Measurements from ENCODE around the gene CDC6.

Gene CDC6

GRCh38 chr17:40322358-40323315, 35.0 kb downstream of the CDC6 start:
- Mint-ChIP-seq H3K4me3 (peak overlapping the region; percentile 90), H3K36me3 (peaks cover 88% of the 10 kb centered on the region), H3K9me3 (no peaks in the 10 kb centered on the region), H3K27ac (peak overlapping the region; percentile 100), H3K4me1 (peaks cover 92% of the 10 kb centered on the region)
- ATAC-seq (peak; percentile 64), DNase-seq (ENCODE audit: low spot score in 2 of 2) (peak; percentile 78 to 97)

GRCh38 chr17:40323391-40324381, 36.0 kb downstream of the CDC6 start:
- no peaks in the 10 kb centered on the region for H3K9me3 Mint-ChIP-seq
- H3K4me3 Mint-ChIP-seq = peak overlapping the region; percentile 90
- peaks cover 95% of the 10 kb centered on the region for H3K4me1 Mint-ChIP-seq
- DNase-seq (ENCODE audit: low spot score in 2 of 2) (peak in 1 of 2 donors; percentile 84), ATAC-seq (peak; percentile 25)
- H3K36me3 Mint-ChIP-seq = peaks cover 89% of the 10 kb centered on the region
- peak overlapping the region; percentile 100 for H3K27ac Mint-ChIP-seq

- H3K9me3 Mint-ChIP-seq = no peaks in the 10 kb centered on the region
- H3K27ac Mint-ChIP-seq = peak overlapping the region; percentile 100
- peak overlapping the region; percentile 90 for H3K4me3 Mint-ChIP-seq
- DNase-seq (ENCODE audit: low spot score in 2 of 2) (peak in 1 of 2 donors; percentile 76), ATAC-seq (no peak)
- H3K4me1 Mint-ChIP-seq = peaks cover 95% of the 10 kb centered on the region
- peaks cover 84% of the 10 kb centered on the region for H3K36me3 Mint-ChIP-seq
Measured at GRCh38 chr17:40325156-40326013, 37.7 kb downstream of the CDC6 start.

- DNase-seq (ENCODE audit: low spot score in 2 of 2) = peak in 1 of 2 donors; percentile 75
- no peaks in the 10 kb centered on the region for H3K9me3 Mint-ChIP-seq
- peak; percentile 48 for ATAC-seq
- peaks cover 84% of the 10 kb centered on the region for H3K36me3 Mint-ChIP-seq
- peaks cover 95% of the 10 kb centered on the region for H3K4me1 Mint-ChIP-seq
- peak overlapping the region; percentile 90 for H3K4me3 Mint-ChIP-seq
- H3K27ac Mint-ChIP-seq = peak overlapping the region; percentile 100
Measured at GRCh38 chr17:40326014-40326831, 38.5 kb downstream of the CDC6 start.

GRCh38 chr17:40326832-40327199, 39.1 kb downstream of the CDC6 start:
- peak overlapping the region; percentile 100 for H3K27ac Mint-ChIP-seq
- no peak for ATAC-seq
- peaks cover 95% of the 10 kb centered on the region for H3K4me1 Mint-ChIP-seq
- H3K36me3 Mint-ChIP-seq = peaks cover 84% of the 10 kb centered on the region
- DNase-seq (ENCODE audit: low spot score in 2 of 2) = no peak
- H3K4me3 Mint-ChIP-seq = peak overlapping the region; percentile 90
- no peaks in the 10 kb centered on the region for H3K9me3 Mint-ChIP-seq

GRCh38 chr17:40327244-40327729, 39.6 kb downstream of the CDC6 start:
- Mint-ChIP-seq H3K9me3 (no peaks in the 10 kb centered on the region), H3K27ac (peak overlapping the region; percentile 36), H3K36me3 (peaks cover 82% of the 10 kb centered on the region), H3K4me3 (peak overlapping the region; percentile 90), H3K4me1 (peaks cover 92% of the 10 kb centered on the region)
- ATAC-seq (no peak), DNase-seq (ENCODE audit: low spot score in 2 of 2) (no peak)

- peak overlapping the region; percentile 50 for H3K27ac Mint-ChIP-seq
- H3K9me3 Mint-ChIP-seq = no peaks in the 10 kb centered on the region
- DNase-seq (ENCODE audit: low spot score in 2 of 2) (no peak), ATAC-seq (no peak)
- H3K36me3 Mint-ChIP-seq = peaks cover 82% of the 10 kb centered on the region
- H3K4me1 Mint-ChIP-seq = peaks cover 92% of the 10 kb centered on the region
- peak overlapping the region; percentile 90 for H3K4me3 Mint-ChIP-seq
Measured at GRCh38 chr17:40327735-40328385, 40.2 kb downstream of the CDC6 start.

GRCh38 chr17:40328386-40328766, 40.7 kb downstream of the CDC6 start:
- no peak for ATAC-seq
- no peaks in the 10 kb centered on the region for H3K9me3 Mint-ChIP-seq

GRCh38 chr17:40329839-40330794, 42.4 kb downstream of the CDC6 start:
- peaks cover 96% of the 10 kb centered on the region for H3K4me1 Mint-ChIP-seq
- no peaks in the 10 kb centered on the region for H3K9me3 Mint-ChIP-seq
- ATAC-seq (peak; percentile 25), DNase-seq (ENCODE audit: low spot score in 2 of 2) (no peak)
- H3K36me3 Mint-ChIP-seq = peaks cover 87% of the 10 kb centered on the region
- H3K4me3 Mint-ChIP-seq = peak overlapping the region; percentile 54
- peak overlapping the region; percentile 50 for H3K27ac Mint-ChIP-seq

More at GRCh38 chr17:40328386-40328766, 40.7 kb downstream of the CDC6 start:
- Mint-ChIP-seq H3K27ac (peak overlapping the region; percentile 50), H3K4me3 (peak overlapping the region; percentile 90), H3K4me1 (peaks cover 92% of the 10 kb centered on the region), H3K36me3 (peaks cover 82% of the 10 kb centered on the region)
- DNase-seq (ENCODE audit: low spot score in 2 of 2) = no peak

GRCh38 chr17:40330850-40331470, 43.3 kb downstream of the CDC6 start:
- DNase-seq (ENCODE audit: low spot score in 2 of 2) (no peak), ATAC-seq (no peak)
- H3K27ac Mint-ChIP-seq = peak overlapping the region; percentile 50
- peak overlapping the region; percentile 54 for H3K4me3 Mint-ChIP-seq
- H3K9me3 Mint-ChIP-seq = no peaks in the 10 kb centered on the region
- peaks cover 90% of the 10 kb centered on the region for H3K4me1 Mint-ChIP-seq
- peaks cover 87% of the 10 kb centered on the region for H3K36me3 Mint-ChIP-seq

GRCh38 chr17:40331743-40332641, 44.3 kb downstream of the CDC6 start:
- Mint-ChIP-seq H3K4me3 (peak overlapping the region; percentile 54), H3K4me1 (peaks cover 84% of the 10 kb centered on the region), H3K9me3 (no peaks in the 10 kb centered on the region), H3K27ac (peak overlapping the region; percentile 91), H3K36me3 (peaks cover 90% of the 10 kb centered on the region)
- no peak for ATAC-seq
- DNase-seq (ENCODE audit: low spot score in 2 of 2) = no peak

Measured in stimulated activated effector memory CD8-positive, alpha-beta T cell treated with anti-CD3 and anti-CD28 coated beads, Interleukin-12 subunit alpha, Interleukin-12 subunit beta, amount 100 ng/mL, for 72 hours (primary cell).